GM21367 (cell line): ENCODE results near the gene TMEM270.
"Not testable (repeated sequence)": the region's sequence is repeated elsewhere in the genome, so short reads cannot be mapped to it uniquely, and the experiment has no call there.

ENCODE experiments used
- ATAC-seq: cut with Tn5 transposase; IDR thresholded peaks from one replicate; pipeline ENCODE4 v1.9.1; 2021; ENCODE audit not compliant: unreplicated experiment

Gene TMEM270

DNA sequence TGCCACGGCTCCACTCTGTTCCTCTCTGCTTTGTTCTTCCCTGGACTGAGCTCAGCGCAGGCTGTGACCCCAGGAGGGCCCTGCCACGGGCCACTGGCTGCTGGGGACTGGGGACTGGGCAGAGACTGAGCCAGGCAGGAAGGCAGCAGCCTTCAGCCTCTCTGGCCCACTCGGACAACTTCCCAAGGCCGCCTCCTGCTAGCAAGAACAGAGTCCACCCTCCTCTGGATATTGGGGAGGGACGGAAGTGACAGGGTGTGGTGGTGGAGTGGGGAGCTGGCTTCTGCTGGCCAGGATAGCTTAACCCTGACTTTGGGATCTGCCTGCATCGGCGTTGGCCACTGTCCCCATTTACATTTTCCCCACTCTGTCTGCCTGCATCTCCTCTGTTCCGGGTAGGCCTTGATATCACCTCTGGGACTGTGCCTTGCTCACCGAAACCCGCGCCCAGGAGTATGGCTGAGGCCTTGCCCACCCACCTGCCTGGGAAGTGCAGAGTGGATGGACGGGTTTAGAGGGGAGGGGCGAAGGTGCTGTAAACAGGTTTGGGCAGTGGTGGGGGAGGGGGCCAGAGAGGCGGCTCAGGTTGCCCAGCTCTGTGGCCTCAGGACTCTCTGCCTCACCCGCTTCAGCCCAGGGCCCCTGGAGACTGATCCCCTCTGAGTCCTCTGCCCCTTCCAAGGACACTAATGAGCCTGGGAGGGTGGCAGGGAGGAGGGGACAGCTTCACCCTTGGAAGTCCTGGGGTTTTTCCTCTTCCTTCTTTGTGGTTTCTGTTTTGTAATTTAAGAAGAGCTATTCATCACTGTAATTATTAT is 28.9 kb upstream of the TMEM270 start:
- ATAC-seq = no peak

GRCh38 chr7:73832806-73833205 is 28.2 kb upstream of the TMEM270 start:
- ATAC-seq = no peak

DNA sequence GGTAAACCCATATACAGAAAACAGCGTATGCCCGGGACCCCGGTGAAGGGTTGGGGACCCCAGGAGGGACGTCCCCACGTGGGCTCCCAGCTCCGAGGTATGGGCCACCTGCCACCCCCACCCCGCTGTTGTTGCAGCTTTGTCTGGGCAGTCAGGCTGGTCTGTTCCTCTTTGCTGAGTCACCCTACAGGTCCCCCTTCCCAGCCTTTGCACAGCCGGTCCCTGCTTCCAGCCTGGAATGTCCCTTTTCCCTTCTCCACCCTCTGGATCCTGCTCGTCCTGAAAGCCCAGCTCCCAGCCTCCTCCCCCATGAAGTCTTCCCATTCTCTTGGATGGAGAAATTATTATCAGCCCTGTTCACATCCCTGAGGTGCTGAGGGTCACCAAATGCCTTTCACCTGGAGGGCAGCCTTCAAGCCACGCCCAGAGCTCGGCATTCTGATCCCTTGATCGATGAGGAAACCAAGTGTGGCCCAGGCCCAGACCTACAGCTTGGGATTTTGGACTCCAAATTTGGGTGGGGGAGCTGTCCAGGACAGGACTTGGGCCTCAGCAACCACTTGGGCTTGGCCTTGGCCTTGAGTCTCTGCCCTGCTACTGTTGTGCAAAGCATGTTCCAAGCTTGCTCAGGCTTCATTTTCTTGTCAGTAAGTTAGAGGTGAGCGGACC is 27.6 kb upstream of the TMEM270 start:
- no peak for ATAC-seq

GRCh38 chr7:73834626-73835191 is 26.2 kb upstream of the TMEM270 start:
- ATAC-seq = no peak

- not testable (repeated sequence) for ATAC-seq
These were observed 23.8 kb upstream of the TMEM270 start for GRCh38 chr7:73837167-73837566.

- ATAC-seq = no peak
These were observed 22.3 kb upstream of the TMEM270 start for GRCh38 chr7:73838642-73839041.

DNA sequence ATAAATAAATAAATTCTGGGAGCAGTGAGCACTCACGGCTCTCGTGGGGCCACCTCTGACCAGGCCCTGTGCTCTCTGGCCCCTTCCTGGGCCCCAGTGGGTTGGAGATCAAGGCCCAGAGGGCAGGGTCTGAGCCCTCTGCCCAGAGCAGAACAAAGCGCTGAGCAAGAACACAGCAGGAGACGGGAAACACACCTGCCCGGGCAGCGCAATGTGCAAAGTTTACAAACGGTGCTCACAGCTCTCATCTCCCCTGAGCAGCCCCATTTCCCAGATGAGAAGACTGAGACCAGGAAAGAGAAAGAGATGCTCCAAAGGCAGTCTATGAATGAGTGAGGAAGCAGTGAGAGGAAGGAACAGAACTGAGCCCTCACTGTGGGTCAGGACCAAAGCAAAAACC is 21.7 kb upstream of the TMEM270 start:
- ATAC-seq = no peak

GRCh38 chr7:73839743-73840714 is 20.9 kb upstream of the TMEM270 start:
- no peak for ATAC-seq

- ATAC-seq = no peak
These were observed 20.1 kb upstream of the TMEM270 start for GRCh38 chr7:73840715-73841379.

DNA sequence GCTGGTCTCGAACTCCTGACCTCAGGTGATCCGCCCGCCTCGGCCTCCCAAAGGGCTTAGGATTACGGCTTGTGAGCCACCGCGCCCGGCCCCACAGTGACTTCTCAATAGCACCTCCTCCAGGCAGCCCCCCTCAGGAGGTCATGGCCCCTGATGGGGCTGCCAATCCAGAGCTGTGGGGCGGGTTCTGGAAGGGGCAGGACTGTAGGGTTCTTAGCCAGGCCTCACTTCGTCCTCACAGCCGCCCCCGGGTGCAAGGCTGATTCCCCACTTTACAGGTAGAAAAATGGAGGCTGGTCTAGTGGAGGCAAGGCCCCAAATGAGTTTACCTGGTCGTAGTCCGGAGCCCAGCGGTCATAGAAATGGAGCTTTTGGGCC is 19.3 kb upstream of the TMEM270 start:
- ATAC-seq = no peak

- ATAC-seq = peak; percentile 79
These were observed 18.6 kb upstream of the TMEM270 start, which contains the start of gene METTL27 for GRCh38 chr7:73842067-73842976. METTL27 (minus strand) TSS chr7:73842516; CDS start chr7:73842140, 376 bp downstream.

GRCh38 chr7:73844131-73844547 is 16.8 kb upstream of the TMEM270 start:
- ATAC-seq = no peak

DNA sequence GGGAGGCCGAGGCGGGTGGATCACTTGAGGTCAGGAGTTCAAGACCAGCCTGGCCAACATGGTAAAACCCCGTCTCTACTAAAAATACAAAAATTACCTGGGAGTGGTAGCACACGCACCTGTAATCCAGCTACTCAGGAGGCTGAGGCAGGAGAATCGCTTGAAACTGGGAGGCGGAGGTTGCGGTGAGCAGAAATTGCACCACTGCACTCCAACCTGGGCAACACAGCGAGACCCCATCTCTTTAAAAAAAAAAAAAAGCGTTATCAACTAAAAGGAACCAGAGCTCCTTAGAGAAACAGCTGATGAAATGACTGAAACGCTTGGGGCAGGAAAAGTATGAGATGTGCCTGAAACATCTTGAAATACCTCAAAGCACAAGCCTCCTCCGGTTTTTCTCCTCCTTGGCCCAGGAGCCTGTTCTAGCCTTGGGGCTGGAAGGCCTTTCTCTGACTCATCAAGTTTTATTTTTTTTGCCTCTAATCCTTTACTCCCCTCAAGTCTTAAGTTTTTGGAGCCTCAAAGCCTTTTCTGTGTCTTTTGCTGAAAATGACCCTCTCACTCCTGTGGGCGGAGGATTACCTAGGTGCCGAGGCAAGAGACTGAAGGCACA is 16.0 kb upstream of the TMEM270 start:
- no peak for ATAC-seq

DNA sequence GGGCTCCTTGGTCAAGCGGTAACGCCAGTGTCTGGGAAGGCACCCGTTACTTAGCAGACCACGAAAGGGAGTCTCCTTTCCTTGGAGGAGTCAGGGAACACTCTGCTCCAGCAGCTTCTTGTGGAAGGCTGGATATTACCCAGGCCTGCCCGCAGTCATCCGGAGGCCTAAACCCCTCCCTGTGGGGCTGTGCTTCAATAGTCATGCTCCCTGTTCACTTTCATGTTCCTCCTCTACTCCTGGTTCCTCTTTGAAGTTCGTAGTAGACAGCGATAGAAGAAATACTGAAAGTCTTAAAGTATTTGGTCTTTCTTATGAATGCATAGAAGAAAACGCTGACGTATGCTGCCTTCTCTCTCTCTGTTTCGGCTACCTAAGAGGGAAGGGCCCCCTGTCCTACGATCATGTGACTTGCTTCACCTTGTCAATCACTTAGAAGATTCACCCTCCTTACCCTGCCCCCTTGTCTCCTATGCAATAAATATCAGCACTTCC is 15.2 kb upstream of the TMEM270 start:
- not testable (repeated sequence) for ATAC-seq

DNA sequence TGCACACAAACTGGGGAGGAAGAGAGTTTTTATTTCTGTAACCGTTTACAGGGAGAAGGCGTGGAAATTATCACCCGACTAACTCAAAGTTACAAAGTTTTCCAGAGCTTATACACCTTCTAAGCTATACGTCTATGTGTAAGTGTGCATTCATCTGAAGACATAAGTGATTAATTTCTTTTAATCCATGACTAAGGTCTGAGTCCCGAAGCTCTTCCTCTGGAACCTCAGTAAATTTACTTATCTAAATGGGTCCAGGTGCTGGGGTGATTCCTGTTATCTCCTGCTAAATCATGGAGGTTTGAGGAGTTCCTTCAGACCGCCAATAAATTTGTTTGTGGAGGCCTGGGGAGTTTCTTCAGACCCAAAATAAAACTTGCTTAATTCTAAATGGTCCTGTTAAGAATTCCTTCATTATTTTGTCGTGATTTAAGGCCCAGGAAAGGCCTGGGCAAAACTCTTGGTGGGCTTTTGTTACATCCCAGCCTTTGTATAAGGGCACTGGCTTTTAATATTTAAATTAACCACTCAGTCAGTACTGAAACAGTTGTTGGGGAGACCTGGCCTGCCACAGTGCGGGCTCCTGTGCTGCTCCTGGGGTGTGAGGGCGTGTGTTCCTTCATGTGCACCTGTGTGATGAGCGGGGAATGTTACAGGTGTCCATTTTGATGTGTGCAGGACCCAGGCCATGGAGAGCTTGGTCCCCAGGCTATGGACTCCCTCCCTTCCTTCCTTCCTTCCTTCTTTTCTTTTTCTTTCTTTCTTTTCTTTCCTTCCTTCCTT is 12.8 kb upstream of the TMEM270 start:
- ATAC-seq = no peak

DNA sequence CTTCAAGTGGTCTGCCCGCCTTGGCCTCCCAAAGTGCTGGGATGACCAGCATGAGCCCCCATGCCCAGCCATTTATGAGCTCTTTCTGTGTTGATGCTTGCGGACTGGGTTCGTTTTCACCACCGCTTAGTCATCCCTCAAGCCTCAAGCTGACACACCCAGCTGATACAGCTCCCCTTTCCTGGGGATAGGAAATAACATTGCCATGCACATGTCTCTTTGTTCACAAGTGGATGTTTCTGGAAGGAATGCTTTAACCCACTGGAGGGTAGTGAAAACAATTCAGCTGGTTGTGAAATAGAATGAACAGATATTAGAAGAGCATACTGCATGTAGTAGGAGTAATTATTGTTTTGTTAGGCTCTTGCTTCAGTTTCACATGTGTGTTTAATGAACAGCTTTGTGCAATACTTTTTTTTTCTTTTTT is 10.2 kb upstream of the TMEM270 start:
- ATAC-seq = no peak

GRCh38 chr7:73851410-73852338 is 9.3 kb upstream of the TMEM270 start:
- peak; percentile 73 for ATAC-seq
